HG03064 (cell line): ENCODE measurements around the gene PDE9A.

ENCODE experiments used
- ATAC-seq: cut with Tn5 transposase; IDR thresholded peaks from one replicate; pipeline ENCODE4 v1.9.1; 2021; ENCODE audit warnings: low read depth; ENCODE audit not compliant: unreplicated experiment

Gene PDE9A

DNA sequence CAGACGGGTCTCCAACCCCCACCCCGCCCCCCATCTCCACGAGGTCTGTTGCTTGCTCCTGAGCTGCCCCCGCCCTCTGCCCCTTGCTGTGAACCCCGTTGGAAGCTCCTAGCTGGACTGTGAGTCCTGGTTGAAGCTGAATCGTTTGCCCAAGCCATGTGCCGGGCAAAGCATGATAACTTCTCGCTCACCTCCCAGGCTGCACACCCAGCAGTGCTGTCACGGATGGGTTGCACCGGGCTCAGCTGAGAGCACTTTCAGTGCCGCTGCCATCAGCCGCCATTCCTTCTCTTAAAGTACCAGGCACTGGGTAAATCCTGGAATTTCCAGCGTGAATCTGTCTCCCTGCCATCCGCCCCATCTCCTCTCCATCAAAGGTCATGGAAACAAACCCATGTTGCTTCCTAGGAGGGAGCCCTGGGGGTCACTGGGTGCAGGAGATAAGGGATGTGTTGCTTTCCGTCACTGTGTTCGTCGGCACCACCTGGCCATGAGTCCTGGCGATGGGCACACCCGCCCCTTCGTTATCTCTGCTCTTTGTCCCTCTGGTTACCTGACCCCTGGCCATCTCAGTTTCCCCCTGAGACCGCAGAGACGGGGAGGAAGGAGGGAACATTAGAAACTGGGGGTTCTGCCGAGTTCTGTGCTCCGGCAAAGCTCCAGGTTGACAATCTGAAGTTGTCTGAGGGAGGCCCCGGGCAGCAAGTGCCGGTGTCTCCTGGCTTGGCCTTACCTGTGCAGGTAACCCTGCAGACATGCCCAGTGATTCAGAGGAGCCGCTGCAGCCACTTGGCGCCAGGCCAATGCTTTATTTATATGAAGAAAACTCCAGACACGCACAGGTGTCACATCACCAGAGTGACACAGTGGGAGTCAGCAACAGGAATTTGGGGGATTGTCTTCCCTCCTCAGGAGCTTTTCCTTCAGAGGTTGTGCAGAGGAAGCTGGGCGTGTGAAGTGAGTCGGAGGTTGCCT lies 2.7 kb downstream of the PDE9A start:
- no peak for ATAC-seq

- ATAC-seq, result no peak
These were observed 3.5 kb downstream of the PDE9A start for GRCh38 chr21:42656872-42657271.

DNA sequence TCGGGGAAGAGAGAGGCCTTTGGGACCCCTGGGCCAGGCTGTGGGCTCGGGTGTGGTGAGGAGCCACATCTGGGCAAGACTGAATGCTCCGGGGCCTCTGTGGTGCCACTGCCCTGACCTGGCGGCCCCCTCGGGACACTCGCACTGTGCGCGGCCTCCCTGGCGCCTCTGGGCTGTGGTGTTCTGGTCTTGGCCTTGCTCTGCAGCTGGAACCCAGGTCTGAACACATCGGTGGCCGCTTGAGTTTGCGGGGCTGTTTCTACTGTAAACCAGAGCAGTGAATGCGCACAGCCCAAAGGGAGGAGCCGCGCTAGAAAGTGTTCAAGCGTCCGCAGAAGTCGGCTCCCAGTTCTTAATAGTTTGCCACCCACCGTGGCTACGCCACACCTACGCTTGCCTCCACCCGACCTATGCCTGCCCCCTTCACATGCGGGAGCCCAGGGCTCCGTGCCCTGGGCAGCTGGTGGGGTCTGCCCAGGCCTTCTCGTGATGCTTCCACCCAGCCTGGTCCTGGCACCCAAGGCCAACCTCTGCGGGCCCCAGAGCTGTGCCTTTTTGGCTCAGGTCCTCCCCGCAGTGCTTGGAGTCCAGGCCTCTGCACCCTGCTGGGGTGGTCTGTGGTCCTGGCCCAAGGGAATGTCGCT lies 4.4 kb downstream of the PDE9A start:
- no peak for ATAC-seq

DNA sequence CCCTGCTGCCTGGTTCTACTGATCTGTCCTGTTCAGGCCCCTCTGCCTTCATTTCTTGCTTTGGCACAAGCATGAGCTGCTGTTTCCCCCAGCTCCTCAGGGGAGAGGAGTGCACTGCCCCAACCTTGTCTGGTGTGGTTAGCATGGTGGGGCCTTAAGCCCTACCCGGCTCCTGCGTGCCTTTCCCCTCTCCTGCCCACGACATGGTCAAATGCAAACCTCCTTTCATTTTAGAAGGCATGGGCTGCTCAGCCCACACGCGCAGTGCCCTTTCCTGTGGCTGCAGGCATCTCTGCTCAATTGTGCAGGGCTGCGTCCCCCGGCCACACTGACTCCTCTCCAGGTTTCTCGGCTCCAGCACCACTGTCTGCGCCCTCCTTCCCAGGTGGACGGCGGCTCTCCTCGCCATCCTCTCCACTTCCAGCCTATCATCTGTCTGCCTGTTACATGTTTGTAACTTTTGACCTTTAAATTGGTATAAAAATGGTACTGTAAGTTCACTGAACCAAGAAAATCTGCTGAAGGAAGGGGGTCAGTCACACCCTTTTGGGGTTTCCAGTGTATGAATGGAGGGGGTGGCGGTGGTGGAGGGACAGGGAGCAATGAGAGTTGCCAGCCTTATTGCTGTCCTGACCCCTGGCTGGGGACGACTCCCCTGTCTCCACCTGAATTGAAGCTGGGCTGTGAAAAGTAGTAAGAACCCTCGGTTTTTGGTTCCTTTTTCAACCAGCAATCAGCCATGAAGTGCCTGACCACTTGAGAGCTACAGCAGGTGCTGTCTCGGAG lies 5.1 kb downstream of the PDE9A start:
- ATAC-seq, result no peak

GRCh38 chr21:42659416-42660117 lies 6.1 kb downstream of the PDE9A start:
- no peak for ATAC-seq

DNA sequence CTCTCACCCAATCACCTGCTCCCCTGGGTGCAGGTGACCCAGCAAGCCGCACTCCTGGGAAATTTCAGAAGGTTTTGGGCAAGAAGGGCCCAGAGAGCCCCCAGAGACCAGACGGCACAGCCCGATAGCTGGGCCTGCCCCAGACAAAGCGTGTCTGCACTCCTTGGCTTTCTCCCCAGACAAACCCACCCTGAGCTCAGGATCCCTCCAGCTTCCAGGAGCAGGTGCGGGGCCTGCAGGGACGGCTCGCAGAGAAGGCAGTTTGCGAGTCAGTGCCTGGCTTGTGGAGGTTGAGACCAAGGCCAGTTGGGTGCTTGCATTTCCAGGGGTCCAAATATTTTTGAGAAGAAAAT lies 6.7 kb downstream of the PDE9A start:
- ATAC-seq, result no peak

DNA sequence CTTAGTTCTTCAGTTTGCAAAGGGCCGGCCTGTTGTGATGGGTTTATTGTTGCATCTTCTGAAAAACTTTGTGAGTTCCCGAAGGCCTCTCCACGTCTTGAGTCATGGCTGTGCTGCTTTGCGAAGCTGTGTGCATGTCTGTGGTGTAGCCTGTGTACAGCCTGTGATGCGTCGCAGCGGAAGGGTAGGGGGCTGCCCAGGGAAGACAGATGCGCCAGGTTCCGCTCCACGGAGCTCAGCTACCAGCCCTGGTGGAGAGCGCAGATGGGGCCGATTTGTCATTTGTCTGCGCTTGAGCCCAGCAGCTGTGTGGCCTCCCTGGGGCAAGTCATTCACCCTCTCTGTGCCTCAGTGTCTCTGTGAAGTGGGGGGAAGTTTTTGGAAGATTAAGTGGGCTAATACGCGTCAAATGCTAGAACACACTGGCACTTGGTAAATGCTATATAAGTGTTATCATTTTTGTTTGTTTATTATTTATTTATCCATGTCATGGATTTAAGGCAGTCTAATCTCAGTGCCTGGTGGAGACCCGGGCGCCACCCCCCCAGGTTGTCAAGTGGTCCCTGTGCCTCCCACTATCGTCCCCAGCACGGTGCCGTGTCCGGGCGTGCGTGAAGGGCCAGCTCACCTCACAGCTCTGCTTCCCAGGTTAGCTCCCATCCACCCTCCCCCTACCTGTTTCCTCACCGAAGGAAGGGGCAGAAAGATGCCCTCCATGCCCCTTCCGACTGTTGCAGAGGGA lies 8.4 kb downstream of the PDE9A start:
- ATAC-seq, result no peak

DNA sequence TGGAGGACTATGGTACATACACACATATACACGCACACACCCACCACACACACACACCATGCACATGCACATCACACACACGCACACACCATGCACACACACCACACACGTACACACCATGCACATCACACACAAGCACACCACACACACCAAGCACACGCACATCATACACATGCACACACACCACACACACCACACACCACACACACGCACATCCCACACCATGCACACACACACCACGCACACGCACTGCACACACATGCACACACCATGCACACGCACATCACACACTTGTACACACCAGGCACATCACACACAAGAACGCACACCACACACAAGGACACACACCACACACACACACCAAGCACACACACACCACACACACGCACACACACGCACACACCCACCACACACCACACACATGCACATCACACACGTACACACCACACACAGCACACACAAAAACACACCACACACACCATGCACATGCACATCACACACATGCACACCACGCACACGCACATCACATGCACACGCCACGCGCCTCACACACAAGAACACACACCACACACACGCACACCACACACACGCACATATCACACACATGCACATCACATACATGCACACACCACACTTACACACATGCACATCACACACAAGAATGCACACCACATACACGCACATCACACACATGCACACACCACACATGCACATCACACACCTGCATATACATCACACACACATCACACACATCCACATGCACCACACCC lies 9.2 kb downstream of the PDE9A start:
- no peak for ATAC-seq

DNA sequence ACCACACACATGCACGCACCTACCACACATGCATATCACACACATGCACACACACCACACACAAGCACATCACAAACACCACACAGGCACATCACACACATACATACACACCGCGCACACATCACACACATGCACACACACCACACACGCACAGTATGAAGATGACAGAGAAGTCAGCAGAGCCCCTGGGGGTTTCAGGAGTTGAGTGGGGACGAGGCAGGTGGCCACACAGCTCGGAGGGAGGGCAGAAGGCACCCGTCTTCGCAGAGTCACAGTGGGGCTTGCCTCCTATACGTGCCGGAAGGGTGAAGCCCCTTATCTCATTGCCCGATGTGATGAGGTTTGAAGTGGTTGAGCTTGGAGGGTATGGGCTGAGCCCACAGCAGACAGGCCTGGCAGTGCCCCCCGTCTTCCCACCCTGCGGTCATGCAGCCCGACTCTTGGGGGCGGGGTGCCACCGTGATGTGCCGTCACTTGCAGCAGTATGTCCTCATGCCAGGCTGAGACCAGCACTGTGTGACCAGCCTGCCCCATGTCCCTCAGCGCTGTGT lies 9.9 kb downstream of the PDE9A start:
- no peak for ATAC-seq

DNA sequence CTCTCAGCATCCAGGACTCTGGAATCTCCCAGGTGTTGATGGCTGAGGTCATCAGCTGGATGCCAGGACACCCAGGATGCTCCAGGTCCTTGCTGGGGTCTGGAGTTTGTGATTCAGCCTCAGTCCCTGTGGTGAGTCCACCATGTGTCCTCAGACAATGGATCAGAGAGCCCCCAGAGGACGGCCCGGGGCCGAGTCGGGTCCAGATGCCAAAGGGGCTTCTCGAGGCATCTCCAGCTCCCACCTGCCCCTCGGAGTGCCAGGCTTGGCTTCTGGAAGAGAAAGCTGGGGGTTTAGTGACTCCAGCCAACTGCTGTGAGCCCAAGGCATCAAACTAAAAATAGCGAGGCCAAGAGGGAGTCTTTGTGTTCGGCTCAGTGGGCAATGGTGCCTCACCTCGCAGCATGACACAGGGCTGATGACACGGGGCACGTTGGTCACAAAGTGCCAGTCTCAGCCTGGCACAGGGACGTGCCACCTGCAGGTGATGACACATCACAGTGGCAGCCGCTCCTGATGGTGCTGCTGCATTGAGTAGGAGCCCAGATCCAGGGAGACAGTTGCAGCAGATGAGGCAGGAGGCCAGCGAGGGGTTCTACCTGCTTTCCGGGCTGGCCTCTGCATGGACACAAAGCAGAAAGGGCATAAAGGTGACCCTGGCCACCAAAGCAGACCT lies 10.6 kb downstream of the PDE9A start:
- ATAC-seq, result no peak

GRCh38 chr21:42664614-42665013 lies 11.2 kb downstream of the PDE9A start:
- ATAC-seq, result no peak

GRCh38 chr21:42665026-42665425 lies 11.6 kb downstream of the PDE9A start:
- ATAC-seq, result no peak

- ATAC-seq, result no peak
These were observed 12.1 kb downstream of the PDE9A start for GRCh38 chr21:42665484-42665883.

DNA sequence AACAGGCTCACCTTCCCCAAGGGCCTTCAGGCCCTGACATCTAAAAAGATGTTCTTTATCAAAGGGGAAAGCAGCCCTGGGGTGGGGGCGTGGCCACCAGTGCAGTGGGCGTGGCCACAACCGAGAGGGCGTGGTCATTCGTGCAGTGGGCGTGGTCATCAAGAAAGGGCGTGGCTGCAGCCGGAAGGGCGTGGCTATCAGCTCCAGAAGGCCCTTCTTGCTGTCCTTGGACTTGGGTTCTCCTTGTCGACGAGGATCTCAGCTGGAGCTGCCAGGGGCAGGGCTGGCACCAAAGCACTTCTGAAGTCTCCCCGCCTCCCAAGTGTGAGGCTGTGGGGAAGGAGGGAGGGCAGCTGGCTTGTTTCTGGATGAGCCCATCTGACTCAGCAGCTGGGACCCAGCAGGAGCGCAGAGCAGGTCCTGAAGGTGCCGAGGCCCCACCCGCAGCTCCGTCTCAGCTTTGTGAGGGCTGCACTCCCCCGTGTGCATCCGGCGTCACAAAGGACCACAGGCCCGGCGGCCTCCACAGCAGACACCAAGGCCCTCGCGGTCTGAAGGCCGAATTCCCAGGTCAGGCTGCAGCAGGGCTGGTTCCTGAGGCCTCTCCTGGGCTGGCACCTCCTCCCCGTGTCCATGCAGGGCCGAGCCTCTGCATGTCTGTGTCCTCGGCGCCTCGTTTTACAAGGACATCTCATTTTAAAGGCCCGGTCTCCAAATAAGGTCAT lies 12.8 kb downstream of the PDE9A start:
- no peak for ATAC-seq

DNA sequence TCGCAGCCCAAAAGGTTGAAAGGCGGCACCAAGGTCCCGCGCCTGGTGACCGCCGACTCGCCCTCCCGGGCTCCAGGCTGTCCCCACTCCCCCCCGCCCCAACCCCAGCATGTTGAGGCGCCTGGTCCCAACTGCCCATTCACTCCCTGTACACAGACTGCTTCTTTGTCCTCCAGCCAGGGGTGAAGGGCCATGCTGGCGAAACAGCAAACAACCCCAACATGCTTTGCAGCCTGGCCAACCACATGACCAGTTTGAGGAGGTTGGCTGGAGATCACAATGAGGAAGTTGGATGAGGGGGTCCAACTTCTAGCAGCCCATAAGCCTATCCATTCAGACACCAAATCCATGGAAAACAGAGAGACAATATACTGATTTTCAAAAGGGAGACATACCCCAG lies 13.5 kb downstream of the PDE9A start:
- no peak for ATAC-seq

- ATAC-seq, result no peak
These were observed 15.0 kb downstream of the PDE9A start for GRCh38 chr21:42668298-42668992.

GRCh38 chr21:42669041-42669440 lies 15.6 kb downstream of the PDE9A start:
- ATAC-seq, result no peak
